ENCODE data around the gene IGSF9.

DNA sequence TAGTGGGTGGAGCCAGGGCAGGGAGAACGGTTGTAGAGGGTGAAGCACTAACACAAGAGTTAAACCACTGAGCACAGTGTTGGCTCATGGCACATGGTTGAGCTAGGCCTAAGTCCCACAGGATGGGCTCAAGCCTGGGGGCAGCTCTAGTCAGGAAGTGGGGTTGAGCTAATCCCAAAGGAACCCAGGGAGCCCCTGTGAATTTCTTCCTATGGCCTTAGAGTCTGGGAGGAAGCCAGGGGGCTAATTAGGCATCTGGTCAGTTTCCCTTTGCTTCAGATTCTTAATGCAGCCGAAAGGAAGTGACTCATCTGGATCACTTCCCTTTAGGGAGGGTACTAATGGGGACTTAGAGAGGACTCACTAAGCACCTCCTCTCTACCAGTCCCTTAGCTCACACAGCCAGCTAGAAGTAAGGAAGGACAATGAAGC is 55.6 kb downstream of the IGSF9 start:
- TF ChIP-seq, protein P1, sequence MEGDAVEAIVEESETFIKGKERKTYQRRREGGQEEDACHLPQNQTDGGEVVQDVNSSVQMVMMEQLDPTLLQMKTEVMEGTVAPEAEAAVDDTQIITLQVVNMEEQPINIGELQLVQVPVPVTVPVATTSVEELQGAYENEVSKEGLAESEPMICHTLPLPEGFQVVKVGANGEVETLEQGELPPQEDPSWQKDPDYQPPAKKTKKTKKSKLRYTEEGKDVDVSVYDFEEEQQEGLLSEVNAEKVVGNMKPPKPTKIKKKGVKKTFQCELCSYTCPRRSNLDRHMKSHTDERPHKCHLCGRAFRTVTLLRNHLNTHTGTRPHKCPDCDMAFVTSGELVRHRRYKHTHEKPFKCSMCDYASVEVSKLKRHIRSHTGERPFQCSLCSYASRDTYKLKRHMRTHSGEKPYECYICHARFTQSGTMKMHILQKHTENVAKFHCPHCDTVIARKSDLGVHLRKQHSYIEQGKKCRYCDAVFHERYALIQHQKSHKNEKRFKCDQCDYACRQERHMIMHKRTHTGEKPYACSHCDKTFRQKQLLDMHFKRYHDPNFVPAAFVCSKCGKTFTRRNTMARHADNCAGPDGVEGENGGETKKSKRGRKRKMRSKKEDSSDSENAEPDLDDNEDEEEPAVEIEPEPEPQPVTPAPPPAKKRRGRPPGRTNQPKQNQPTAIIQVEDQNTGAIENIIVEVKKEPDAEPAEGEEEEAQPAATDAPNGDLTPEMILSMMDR (IDR thresholded peaks at IDR 0.05; ENCODE audit: low read depth, low read length, missing input control): no peak
- TF ChIP-seq, protein P2, sequence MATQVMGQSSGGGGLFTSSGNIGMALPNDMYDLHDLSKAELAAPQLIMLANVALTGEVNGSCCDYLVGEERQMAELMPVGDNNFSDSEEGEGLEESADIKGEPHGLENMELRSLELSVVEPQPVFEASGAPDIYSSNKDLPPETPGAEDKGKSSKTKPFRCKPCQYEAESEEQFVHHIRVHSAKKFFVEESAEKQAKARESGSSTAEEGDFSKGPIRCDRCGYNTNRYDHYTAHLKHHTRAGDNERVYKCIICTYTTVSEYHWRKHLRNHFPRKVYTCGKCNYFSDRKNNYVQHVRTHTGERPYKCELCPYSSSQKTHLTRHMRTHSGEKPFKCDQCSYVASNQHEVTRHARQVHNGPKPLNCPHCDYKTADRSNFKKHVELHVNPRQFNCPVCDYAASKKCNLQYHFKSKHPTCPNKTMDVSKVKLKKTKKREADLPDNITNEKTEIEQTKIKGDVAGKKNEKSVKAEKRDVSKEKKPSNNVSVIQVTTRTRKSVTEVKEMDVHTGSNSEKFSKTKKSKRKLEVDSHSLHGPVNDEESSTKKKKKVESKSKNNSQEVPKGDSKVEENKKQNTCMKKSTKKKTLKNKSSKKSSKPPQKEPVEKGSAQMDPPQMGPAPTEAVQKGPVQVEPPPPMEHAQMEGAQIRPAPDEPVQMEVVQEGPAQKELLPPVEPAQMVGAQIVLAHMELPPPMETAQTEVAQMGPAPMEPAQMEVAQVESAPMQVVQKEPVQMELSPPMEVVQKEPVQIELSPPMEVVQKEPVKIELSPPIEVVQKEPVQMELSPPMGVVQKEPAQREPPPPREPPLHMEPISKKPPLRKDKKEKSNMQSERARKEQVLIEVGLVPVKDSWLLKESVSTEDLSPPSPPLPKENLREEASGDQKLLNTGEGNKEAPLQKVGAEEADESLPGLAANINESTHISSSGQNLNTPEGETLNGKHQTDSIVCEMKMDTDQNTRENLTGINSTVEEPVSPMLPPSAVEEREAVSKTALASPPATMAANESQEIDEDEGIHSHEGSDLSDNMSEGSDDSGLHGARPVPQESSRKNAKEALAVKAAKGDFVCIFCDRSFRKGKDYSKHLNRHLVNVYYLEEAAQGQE (IDR thresholded peaks at IDR 0.05): no peak
- TF ChIP-seq RAD21 (IDR thresholded peaks at IDR 0.05): peak; percentile 28 to 37
- peak; percentile 28 for TF ChIP-seq MAX (IDR thresholded peaks at IDR 0.05)
- TF ChIP-seq YY1 (IDR thresholded peaks at IDR 0.05): no peak
- no peak for TF ChIP-seq EGR1 (IDR thresholded peaks at IDR 0.05; ENCODE audit: low read depth in 2 of 2)
- TF ChIP-seq SP1 (IDR thresholded peaks at IDR 0.05): peak; percentile 34
- TF ChIP-seq JUND (IDR thresholded peaks at IDR 0.05): peak; percentile 89 to 91
- peak; percentile 27 to 57 for TF ChIP-seq GABPA (IDR thresholded peaks at IDR 0.05 in 1 of 2, conservative IDR thresholded peaks at IDR 0.05 in 1 of 2)
